B cell (primary cell): Measurements from ENCODE around the gene SRPRB. TPM values are rescaled to one million over a fixed set of nuclear protein-coding genes. Genes with fewer than 3 reads are reported as not detected.

Experiments
- ATAC-seq: fragments of 200-7000 bp; cut with Tn5 transposase; one replicate; pipeline ENCODE4 v1.10.0; 2021; ENCODE audit warnings: low read depth, mild to moderate bottlenecking, moderate number of reproducible peaks, moderate library complexity
- CTCF ChIA-PET: fragments of 350-600 bp; sonication (Branson Sonifier 250); formaldehyde crosslinking; loops from one replicate; lab custom pipeline; 2021; ENCODE audit warnings: antibody characterized with exemption, inconsistent platforms; lab: Charles Lee
- POLR2A ChIA-PET: fragments of 350-600 bp; sonication (Branson Sonifier 250); formaldehyde crosslinking; loops from one replicate; lab custom pipeline; 2021; ENCODE audit warnings: antibody characterized with exemption; lab: Charles Lee
- DNase-seq: peaks from one replicate; pipeline ENCODE4 v3.0.0; 2013
- H2AFZ ChIP-seq: 2 replicates; pipeline ENCODE4 v1.6.1; 2012; ENCODE audit warnings: mild to moderate bottlenecking, low read depth, low read length; ENCODE audit not compliant: insufficient read depth, poor library complexity, severe bottlenecking
- H3K27ac ChIP-seq, 2 donors: 1 replicate in 1 of 2; 2 replicates in 1 of 2; pipeline ENCODE4 v1.5.1; 2012 to 2013; ENCODE audit warnings: low read length in 2 of 2, mild to moderate bottlenecking in 2 of 2, moderate library complexity in 1 of 2
- H3K27me3 ChIP-seq, 4 experiments: fragments of 200-600 bp in 1 of 4; sonication (generic) in 1 of 4; replicated peaks in 1 of 4; 1 replicate in 2 of 4; 2 replicates in 2 of 4; pipeline versions ENCODE4 v1.6.1 to v1.7.0; 2013 to 2016; ENCODE audit warnings: low read length in 3 of 4, mild to moderate bottlenecking in 2 of 4, mixed read lengths in 1 of 4, moderate library complexity in 1 of 4; ENCODE audit not compliant: insufficient read depth in 4 of 4, control insufficient read depth in 3 of 4; ENCODE audit errors: control extremely low read depth in 1 of 4
- H3K36me3 ChIP-seq, 2 experiments: replicated peaks in 1 of 2; 1 replicate in 1 of 2; 2 replicates in 1 of 2; pipeline versions ENCODE4 v1.6.1 to v1.7.1; 2013; ENCODE audit warnings: low read length in 1 of 2; ENCODE audit not compliant: insufficient read depth in 2 of 2, control insufficient read depth in 1 of 2; ENCODE audit errors: control extremely low read depth in 1 of 2, extremely low read depth in 1 of 2
- H3K4me1 ChIP-seq, 2 donors: fragments of 200-600 bp in 1 of 2; sonication (generic) in 1 of 2; 1 replicate in 1 of 2; 2 replicates in 1 of 2; pipeline versions ENCODE4 v1.5.1 to v1.6.1; 2013 to 2017; ENCODE audit warnings: low read length in 2 of 2; ENCODE audit not compliant: control insufficient read depth in 2 of 2, insufficient read depth in 2 of 2
- H3K4me2 ChIP-seq: replicated peaks from 2 replicates; pipeline ENCODE3; 2012; ENCODE audit warnings: mild to moderate bottlenecking, low read depth, low read length; ENCODE audit not compliant: poor library complexity, severe bottlenecking
- H3K4me3 ChIP-seq, 5 experiments: fragments of 200-600 bp in 1 of 5; sonication (generic) in 1 of 5; 1 replicate in 3 of 5; 2 replicates in 2 of 5; pipeline versions ENCODE4 v1.5.1 to v1.7.0; 2011 to 2016; ENCODE audit warnings: low read length in 4 of 5, mild to moderate bottlenecking in 4 of 5, low read depth in 2 of 5, control low read depth in 1 of 5, moderate library complexity in 1 of 5; ENCODE audit not compliant: insufficient read depth in 1 of 5; ENCODE audit errors: control extremely low read depth in 1 of 5, extremely low read depth in 1 of 5
- H3K79me2 ChIP-seq: fragments of 200-600 bp; sonication (generic); one replicate; pipeline ENCODE4 v1.6.0; 2016; ENCODE audit warnings: low read length; ENCODE audit not compliant: control insufficient read depth, insufficient read depth
- H3K9ac ChIP-seq: fragments of 200-600 bp; sonication (generic); 2 replicates; pipeline ENCODE4 v1.6.1; 2017; ENCODE audit warnings: mild to moderate bottlenecking, low read length, moderate library complexity
- H3K9me3 ChIP-seq, 3 donors: one replicate each; pipeline versions ENCODE4 v1.6.1 to v1.7.1; 2013; ENCODE audit warnings: low read length in 2 of 3; ENCODE audit not compliant: control insufficient read depth in 2 of 3, insufficient read depth in 1 of 3; ENCODE audit errors: control extremely low read depth in 1 of 3
- H4K20me1 ChIP-seq: 2 replicates; pipeline ENCODE4 v1.6.0; 2012; ENCODE audit warnings: mild to moderate bottlenecking, low read length; ENCODE audit not compliant: insufficient read depth, control insufficient read depth, poor library complexity, severe bottlenecking
- H3K27ac Mint-ChIP-seq: one replicate; pipeline ENCODE4 v1.8.0; 2021; ENCODE audit warnings: mixed read lengths
- H3K27me3 Mint-ChIP-seq: one replicate; pipeline ENCODE4 v1.8.0; 2021; ENCODE audit warnings: mixed read lengths
- H3K4me1 Mint-ChIP-seq: one replicate; pipeline ENCODE4 v1.8.0; 2021; ENCODE audit warnings: mixed read lengths
- H3K4me3 Mint-ChIP-seq: one replicate; pipeline ENCODE4 v1.8.0; 2021; ENCODE audit warnings: mixed read lengths
- H3K9me3 Mint-ChIP-seq: one replicate; pipeline ENCODE4 v1.8.0; 2022; ENCODE audit warnings: mixed read lengths; ENCODE audit not compliant: insufficient read depth
- EZH2 ChIP-seq: IDR thresholded peaks from 2 replicates; pipeline ENCODE4 v1.6.1; 2012; ENCODE audit warnings: borderline replicate concordance, low read depth, mild to moderate bottlenecking, moderate library complexity, low read length; ENCODE audit not compliant: insufficient read depth, poor library complexity, severe bottlenecking
- WGBS: methylation state at CpG from one replicate; pipeline ENCODE4 v1.1.5; 2013; ENCODE audit warnings: missing lambda C conversion rate; ENCODE audit not compliant: insufficient coverage; 5-methylcytosine and 5-hydroxymethylcytosine counted together
- intact Hi-C: fragments of 100-400 bp; cut with micrococcal nuclease; formaldehyde crosslinking; loops from one replicate; pipeline ENCODE4 v1.10.0; 2022
- polyA plus RNA-seq: library from polyadenylated mRNA; depleted of rRNA; stranded (reverse); fragments of >200 nt; gene quantifications from 2 replicates; pipeline ENCODE4 v1.2.3, GENCODE V29; 2012
- total RNA-seq, 2 donors: library from RNA; stranded (reverse); fragments of 120-200 nt in 1 of 2; gene quantifications; 1 replicate in 1 of 2; 2 replicates in 1 of 2; pipeline versions ENCODE4 v1.2.3 to v1.2.4, GENCODE V29; 2013 to 2022
- TF ChIP-seq, protein P1 (sequence below): fragments of 200-600 bp; IDR thresholded peaks from one replicate; pipeline ENCODE4 v1.8.0; 2022; ENCODE audit warnings: antibody characterized with exemption, mild to moderate bottlenecking

The SRPRB gene
- total and polyA plus RNA-seq, 2 donors (not counting 1 experiment from before 2014, with no cell fraction given), result 10.1 to 28.8 TPM

DNA sequence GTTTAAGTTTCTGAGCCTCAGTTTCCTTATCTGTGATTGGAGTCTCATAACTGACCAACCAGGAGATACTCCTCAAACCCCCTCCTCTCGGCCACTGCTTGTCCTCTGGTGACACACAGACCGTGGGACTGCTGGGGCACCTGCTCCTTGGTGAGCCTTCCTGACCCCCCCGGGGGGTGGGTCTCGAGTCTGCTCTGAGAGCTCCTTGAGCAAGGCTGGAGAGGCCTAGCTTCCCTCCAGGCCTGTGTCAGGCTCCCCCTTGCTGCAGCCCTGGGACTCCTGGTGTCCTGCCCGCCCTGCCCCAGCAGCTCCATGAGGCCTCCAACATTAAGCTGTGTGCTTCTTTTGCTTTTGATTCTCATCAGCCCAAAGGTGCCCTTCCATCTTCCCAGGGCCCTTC, 27.7 kb downstream of the SRPRB start:
- H3K4me1 ChIP-seq, result no peaks in the 10 kb centered on the region
- intact Hi-C loops, result no loop called here

DNA sequence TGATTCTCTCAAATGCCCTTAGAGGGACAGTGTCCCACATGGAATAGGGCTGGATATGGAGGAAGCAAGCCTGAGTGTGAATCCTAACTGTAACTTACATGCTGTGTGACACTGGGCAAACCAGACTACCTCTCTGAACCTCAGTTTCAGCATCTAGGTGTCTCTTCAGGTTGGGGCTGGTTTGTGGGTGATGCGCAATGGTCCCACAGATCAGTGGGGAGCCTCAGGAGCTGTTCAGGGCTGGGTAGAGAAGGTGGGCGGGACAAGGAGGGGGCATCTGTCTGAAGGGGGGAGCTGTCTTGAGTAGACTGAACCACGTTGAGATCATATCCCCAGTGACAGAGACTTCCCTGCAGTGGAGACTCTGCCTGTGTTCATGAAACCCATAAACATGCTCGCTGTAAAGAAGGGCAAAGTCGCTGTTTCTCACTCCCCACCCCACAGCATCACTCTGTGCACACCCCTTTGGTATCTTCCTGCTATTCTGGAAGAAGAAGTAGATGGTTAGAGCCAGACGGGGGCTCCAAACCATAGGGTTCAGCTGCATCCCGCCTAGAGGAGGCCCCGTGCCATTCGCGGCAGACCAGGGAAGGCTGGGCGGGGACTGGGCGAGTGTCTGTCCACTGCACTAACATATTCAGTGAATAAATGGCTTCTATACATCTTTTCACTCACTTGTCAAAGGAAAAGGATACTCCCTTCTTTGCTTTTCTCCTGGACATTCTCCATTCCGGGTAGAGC, 28.4 kb downstream of the SRPRB start:
- Mint-ChIP-seq H3K27ac (no peak overlapping the region), H3K27me3 (peaks cover 6% of the 10 kb centered on the region), H3K9me3 (no peaks in the 10 kb centered on the region), H3K4me3 (no peak overlapping the region), H3K4me1 (no peaks in the 10 kb centered on the region)
- no peaks in the 10 kb centered on the region for H3K27me3 ChIP-seq
- 94% methylated on average over 7 of the region's 13 CpGs for WGBS
- no peaks in the 10 kb centered on the region for H3K4me1 ChIP-seq
- H3K9ac ChIP-seq, result no peak overlapping the region
- DNase-seq (no peak), ATAC-seq (no peak)
- POLR2A ChIA-PET, result no interaction called here
- H3K27ac ChIP-seq, result no peak overlapping the region
- H2AFZ ChIP-seq, result no peak overlapping the region
- CTCF ChIA-PET, result interaction anchor here (0.6 kb wide), 1 partner anchor 159 kb away, joined by 3 read pairs; no protein-coding TSS in a partner anchor
- H3K9me3 ChIP-seq, result no peaks in the 10 kb centered on the region
- H3K4me3 ChIP-seq, result no peak overlapping the region
- no peaks in the 10 kb centered on the region for H3K36me3 ChIP-seq
- TF ChIP-seq, protein P1, sequence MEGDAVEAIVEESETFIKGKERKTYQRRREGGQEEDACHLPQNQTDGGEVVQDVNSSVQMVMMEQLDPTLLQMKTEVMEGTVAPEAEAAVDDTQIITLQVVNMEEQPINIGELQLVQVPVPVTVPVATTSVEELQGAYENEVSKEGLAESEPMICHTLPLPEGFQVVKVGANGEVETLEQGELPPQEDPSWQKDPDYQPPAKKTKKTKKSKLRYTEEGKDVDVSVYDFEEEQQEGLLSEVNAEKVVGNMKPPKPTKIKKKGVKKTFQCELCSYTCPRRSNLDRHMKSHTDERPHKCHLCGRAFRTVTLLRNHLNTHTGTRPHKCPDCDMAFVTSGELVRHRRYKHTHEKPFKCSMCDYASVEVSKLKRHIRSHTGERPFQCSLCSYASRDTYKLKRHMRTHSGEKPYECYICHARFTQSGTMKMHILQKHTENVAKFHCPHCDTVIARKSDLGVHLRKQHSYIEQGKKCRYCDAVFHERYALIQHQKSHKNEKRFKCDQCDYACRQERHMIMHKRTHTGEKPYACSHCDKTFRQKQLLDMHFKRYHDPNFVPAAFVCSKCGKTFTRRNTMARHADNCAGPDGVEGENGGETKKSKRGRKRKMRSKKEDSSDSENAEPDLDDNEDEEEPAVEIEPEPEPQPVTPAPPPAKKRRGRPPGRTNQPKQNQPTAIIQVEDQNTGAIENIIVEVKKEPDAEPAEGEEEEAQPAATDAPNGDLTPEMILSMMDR, result no peak
- no peak for TF ChIP-seq EZH2
- H4K20me1 ChIP-seq, result no peaks in the 10 kb centered on the region
- intact Hi-C loops, result no loop called here
- no peaks in the 10 kb centered on the region for H3K79me2 ChIP-seq
- H3K4me2 ChIP-seq, result no peak overlapping the region

More for the DNA sequence above, 27.7 kb downstream of the SRPRB start:
- Histone ChIP-seq H3K27me3 (no peaks in the 10 kb centered on the region), H3K9me3 (no peaks in the 10 kb centered on the region), H3K79me2 (no peaks in the 10 kb centered on the region), H3K4me3 (no peak overlapping the region), H3K9ac (no peak overlapping the region), H2AFZ (no peak overlapping the region), H3K27ac (no peak overlapping the region), H3K4me2 (no peak overlapping the region), H4K20me1 (no peaks in the 10 kb centered on the region), H3K36me3 (no peaks in the 10 kb centered on the region)
- TF ChIP-seq, protein P1, result no peak
- TF ChIP-seq EZH2, result no peak
- no peaks in the 10 kb centered on the region for H3K9me3 Mint-ChIP-seq
- ChIA-PET CTCF (interaction anchor here (1.4 kb wide), 1 partner anchor 13 kb away, joined by 3 read pairs; no protein-coding TSS in a partner anchor), POLR2A (interaction anchor here (0.6 kb wide), 1 partner anchor 350 kb away, joined by 5 read pairs; no protein-coding TSS in a partner anchor)
- DNase-seq (no peak), ATAC-seq (no peak)
- no peak overlapping the region for H3K27ac Mint-ChIP-seq
- no peaks in the 10 kb centered on the region for H3K4me1 Mint-ChIP-seq
- no peak overlapping the region for H3K4me3 Mint-ChIP-seq
- WGBS, result 98% methylated on average over 5 of the region's 5 CpGs
- H3K27me3 Mint-ChIP-seq, result peaks cover 6% of the 10 kb centered on the region
